SKM-1 (cell line): Measurements from ENCODE around the gene COPB2.

Source experiments
- DNase-seq: peaks from one replicate; lab custom pipeline; 2025; ENCODE audit not compliant: unreplicated experiment; lab: John Stamatoyannopoulos, UW

Gene COPB2

GRCh38 chr3:139328356-139328755 lies 61.1 kb downstream of the COPB2 start:
- DNase-seq, result no peak

DNA sequence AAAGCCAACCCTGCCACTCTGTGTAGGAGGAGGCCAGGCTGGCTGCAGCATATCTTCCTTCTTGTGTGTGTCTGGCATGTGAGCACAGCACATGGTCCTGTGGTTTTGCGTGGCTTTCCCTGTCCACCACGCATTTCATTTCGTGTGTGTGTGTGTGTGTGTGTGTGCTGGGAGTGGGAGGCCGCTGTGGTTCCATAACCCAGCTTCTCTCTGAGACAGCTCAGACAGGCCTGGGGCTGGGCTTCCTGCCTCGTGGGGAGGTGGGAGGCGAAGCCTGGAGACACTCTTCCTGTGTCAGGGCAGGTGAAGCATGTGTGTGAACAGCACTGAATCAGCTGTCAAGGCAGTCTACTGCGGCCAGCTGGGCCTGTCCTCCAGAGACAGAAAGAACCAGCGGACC lies 61.6 kb downstream of the COPB2 start:
- DNase-seq, result no peak

- DNase-seq, result no peak
Observed at GRCh38 chr3:139327231-139327630, 62.2 kb downstream of the COPB2 start.

DNA sequence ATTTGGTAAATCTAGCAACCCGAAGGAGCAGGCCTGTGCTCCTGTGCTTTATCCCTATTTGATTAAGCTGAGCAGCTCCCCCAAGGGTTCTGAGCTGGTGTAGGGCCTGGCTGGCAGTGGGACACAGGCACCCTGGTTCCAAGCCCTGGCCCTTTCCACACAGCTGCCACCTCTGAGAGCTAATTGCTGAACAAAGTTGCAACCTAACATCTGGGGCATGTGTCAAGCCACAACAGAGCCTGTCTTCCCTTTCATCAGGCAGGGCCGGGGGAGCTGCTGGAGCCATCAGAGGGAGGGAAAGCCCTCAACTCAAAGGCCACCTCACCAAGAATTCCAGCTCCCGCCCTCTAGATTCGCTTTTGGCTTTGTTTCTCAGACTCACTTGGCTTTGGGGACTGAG lies 62.7 kb downstream of the COPB2 start:
- no peak for DNase-seq

DNA sequence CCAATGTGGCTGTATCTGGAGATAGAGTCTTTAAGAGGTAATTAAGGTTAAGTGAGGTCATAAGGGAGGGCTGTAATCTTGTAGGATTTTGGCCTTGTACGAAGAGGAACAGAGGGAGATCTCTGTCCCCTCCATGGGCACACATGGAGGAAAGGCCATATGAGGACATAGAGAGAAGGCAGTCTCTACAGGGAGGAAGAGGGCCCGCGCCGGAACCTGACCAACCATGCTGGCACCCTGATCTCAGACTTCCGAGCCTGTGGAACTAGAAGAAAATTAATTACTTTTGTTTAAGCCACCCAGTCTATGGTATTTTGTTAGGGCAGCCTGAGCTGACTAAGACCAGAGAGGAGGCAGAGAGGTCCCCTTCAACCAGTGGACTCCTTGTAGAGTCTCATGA lies 63.3 kb downstream of the COPB2 start:
- no peak for DNase-seq

DNA sequence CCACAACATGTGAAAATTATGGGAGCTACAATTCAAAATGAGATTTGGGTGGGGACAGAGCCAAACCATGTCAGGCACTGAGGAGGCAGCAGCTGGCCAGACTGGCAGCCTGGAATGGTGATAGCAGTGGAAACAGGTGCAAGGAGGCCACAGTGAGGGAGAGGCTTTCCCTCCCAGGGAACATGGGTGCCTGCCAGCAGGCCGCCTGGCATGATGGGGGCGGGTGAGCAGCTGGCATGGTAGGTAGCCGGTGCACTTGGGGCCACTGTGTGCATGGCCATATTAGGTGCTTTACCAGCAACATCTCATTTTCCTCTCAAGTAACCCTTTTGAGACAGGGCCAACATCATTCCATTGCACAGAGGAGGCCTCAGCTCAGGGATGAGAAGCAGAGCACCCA lies 63.9 kb downstream of the COPB2 start:
- no peak for DNase-seq

DNA sequence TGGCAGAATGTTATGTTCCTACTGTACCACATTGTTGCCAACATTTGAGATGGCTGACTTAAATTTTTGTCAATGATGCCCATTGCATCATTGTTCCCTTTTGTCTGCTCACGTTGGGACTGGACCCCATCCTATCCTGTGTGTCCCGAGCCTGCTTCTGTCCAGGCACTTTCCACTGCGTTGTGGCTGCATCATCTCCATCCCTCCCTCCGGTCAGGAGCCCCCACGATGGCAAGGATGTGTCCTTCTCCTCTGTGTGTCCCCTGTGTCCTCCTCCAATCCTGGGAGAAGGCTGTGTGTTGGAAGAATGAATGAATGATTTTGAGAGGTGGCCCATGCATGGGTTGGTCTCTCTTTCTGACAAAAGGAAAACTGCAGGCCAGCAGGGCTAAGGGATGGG lies 65.0 kb downstream of the COPB2 start:
- DNase-seq, result no peak

GRCh38 chr3:139323146-139323545 lies 66.3 kb downstream of the COPB2 start:
- DNase-seq, result no peak

GRCh38 chr3:139322346-139322745 lies 67.1 kb downstream of the COPB2 start:
- DNase-seq, result no peak

GRCh38 chr3:139320551-139321309 lies 68.7 kb downstream of the COPB2 start:
- DNase-seq, result no peak

GRCh38 chr3:139319428-139320402 lies 69.7 kb downstream of the COPB2 start:
- no peak for DNase-seq

DNA sequence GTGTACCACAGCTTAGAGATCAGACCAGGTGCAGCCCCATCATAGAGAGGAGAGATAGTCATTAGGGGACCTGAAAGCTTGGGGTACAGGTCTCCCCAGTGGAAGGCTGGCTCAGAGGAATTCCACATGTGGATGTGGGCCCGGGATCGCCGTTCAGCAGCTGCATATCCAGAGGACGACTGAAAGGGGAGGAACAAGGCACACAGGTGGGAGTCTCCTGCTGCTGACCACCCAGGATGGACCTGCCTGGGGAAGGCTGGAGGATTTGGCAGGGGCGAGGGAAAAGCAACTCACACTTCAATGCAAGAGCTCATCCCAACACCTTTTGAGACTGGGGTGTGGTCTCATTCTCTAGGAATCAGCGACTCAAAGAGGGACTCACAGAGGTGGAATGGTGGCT lies 70.6 kb downstream of the COPB2 start:
- DNase-seq, result no peak

- DNase-seq, result no peak
Observed at GRCh38 chr3:139318431-139318816, 71.0 kb downstream of the COPB2 start.

- no peak for DNase-seq
Observed at GRCh38 chr3:139317660-139318430, 71.6 kb downstream of the COPB2 start.

GRCh38 chr3:139317215-139317614 lies 72.2 kb downstream of the COPB2 start:
- DNase-seq, result no peak

- no peak for DNase-seq
Observed at GRCh38 chr3:139313921-139314320, 75.5 kb downstream of the COPB2 start.

GRCh38 chr3:139312959-139313358 lies 76.5 kb downstream of the COPB2 start:
- no peak for DNase-seq

DNA sequence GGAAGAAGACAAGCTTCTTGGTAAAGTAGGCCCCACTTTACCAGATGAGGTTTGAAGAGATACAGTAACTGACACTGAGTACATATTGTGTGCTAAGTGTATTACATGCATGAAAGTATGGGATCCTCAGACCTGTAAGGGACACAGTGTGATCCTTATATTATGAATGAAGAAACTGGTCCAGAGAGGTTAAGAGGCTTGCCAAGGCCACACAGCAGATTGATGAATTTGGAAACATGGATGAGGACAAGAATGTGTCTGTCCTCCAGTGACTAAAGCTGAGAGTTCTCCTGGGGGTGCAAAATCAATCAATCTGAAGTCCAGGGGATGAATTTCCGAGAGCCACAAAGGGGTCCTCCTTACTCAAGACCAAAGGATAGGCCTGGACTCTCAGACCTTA lies 77.0 kb downstream of the COPB2 start:
- DNase-seq, result no peak

- DNase-seq, result no peak
Observed at GRCh38 chr3:139311557-139311956, 77.9 kb downstream of the COPB2 start.

GRCh38 chr3:139310474-139310933 lies 78.9 kb downstream of the COPB2 start:
- DNase-seq, result no peak

DNA sequence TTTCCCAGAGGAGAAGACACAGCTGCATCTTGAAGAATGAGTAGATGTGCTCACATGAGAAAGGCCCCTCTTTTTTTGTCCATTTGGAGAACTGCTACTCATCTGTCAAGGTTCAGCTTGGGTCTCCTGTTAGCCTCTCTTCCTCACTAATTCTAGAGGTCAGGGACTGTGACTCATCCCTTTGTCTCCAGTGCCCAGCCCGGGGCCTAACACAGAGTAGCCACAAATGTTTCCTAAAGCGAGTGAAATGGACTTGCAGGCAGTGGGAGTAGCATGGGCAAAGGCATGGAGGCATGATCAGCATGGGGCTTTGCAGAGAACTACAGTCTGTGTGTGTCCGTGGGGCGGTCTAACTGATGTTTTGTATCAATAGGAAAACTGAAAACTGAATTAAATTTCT lies 79.6 kb downstream of the COPB2 start:
- DNase-seq, result no peak
